Esophagus squamous epithelium (tissue), 4 donors: Measurements from ENCODE around the gene UCHL1.

Source experiments
- CTCF ChIP-seq, 6 experiments: fragments of 450-650 bp in 4 of 6; fragments of 200-600 bp in 2 of 6; sonication (generic) in 2 of 6; IDR thresholded peaks; one replicate each; pipeline ENCODE4 v1.5.1; 2016 to 2019; ENCODE audit warnings: antibody characterized with exemption in 6 of 6, mild to moderate bottlenecking in 4 of 6, moderate library complexity in 4 of 6
- POLR2A ChIP-seq, 4 donors: fragments of 450-650 bp; IDR thresholded peaks; one replicate each; pipeline ENCODE4 v1.6.1; 2017; ENCODE audit warnings: antibody characterized with exemption in 4 of 4, mild to moderate bottlenecking in 4 of 4, moderate library complexity in 3 of 4

- TF ChIP-seq CTCF (IDR thresholded peaks at IDR 0.05) (no peak), POLR2A (IDR thresholded peaks at IDR 0.05) (no peak)
Observed at GRCh38 chr4:41217020-41217333, 39.8 kb upstream of the UCHL1 start.
